ENCODE measurements around the gene DBET.
"Not testable (repeated sequence)": the region's sequence is repeated elsewhere in the genome, so short reads cannot be mapped to it uniquely, and the experiment has no call there.

DBET gene

DNA sequence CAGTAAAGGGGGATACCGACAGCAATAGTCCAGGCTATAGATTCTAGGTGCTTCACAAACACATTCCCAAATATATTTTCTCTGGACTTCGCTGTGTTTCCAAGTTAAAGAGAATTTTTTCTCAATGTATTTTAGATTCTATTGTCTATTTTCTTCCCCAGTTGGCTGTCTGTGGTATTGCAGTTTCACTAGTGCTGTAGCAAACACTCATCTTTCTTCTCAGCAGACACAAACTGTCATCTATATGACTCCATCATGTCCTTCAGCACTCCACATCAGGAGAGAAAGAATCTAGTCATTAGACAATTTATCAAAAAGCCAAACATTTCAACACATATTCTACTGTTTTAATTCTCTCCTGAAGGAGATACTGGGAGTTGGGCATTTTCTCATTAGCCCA, at the start of gene DBET:
TSS of gene DBET (plus strand) at position 161 of the 400 bp plus-strand sequence.
- DNase-seq (ENCODE audit: low read depth in 2 of 2), result not testable (repeated sequence)

DNA sequence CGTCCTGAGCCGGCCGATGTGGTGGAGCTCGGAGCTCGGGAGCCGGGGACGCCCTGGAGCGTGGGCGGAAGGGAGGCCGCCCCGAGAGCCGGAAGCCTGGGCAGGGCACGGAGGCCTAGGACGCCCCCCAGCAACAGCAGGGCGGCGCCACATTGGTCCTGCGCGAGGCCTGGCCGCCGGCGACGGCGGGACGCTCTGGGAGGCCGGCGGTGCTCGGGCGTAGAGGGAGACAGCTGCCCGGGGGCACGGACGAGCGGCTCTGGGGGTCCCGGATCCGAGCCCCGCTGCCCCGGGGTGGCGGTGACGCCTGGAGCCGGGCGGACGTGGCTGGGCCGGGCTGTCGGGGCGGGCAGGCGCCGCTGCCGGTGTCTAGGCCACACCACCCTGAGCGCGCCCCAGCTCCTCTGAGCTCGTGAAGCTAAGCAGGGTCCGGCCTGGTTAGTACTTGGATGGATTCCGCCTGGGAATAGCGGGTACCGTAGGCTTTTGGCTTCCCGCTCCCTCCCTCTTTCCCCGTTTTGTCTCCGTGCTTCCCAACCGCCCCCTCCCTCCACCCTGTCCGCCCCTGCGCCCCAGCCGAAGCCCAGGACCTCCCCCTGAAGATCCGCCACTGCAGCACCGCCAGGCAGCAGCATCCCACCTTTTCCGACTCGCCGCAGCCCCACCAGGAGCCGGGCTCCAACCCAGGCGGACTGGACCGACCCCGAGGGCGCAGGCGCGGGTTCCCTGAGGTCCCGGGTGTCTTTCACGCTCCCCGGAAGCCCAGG, 49.3 kb upstream of the DBET start:
- no peak for DNase-seq (ENCODE audit: low read depth in 2 of 2)

DNA sequence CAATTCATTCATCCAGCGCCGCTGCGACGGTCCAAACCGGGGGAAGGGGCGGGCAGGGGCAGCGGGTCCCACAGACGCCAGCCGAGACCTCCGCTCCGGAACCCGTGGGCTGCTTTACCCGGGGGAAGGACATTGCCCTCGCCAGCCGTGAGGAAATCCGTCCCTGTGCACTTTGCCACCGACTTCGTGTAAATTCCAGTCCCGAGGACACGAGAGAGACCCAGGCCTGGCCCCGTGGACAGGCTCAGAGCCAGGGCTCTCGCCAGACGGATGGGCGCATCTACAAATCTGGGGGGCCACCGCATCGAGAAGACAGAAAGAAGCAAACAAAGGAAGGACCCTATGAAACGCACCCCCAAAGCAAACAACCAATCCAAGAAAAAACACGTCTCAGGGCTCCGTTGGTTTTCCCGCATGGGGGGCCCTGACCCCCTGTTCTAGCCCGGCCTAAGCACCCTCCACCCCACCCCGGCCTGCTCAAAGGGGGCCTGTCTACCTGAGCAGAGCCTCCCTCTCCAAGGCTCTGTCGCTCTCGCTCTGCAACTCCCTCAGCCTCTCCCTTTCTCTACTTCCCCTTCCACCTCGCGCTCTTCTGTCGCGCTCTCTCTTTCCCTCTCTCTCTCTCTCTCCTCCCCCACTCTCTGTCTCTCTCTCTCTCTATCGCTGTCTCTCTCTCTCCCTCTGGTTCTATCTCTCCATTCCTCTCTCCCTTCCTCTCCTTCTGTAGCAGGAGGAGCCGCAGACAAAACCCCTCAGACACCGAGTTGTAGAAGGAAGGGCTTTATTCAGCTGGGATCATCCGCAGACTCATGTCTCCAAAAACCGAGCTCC, 48.5 kb upstream of the DBET start:
- DNase-seq (ENCODE audit: low read depth in 2 of 2), result no peak

DNA sequence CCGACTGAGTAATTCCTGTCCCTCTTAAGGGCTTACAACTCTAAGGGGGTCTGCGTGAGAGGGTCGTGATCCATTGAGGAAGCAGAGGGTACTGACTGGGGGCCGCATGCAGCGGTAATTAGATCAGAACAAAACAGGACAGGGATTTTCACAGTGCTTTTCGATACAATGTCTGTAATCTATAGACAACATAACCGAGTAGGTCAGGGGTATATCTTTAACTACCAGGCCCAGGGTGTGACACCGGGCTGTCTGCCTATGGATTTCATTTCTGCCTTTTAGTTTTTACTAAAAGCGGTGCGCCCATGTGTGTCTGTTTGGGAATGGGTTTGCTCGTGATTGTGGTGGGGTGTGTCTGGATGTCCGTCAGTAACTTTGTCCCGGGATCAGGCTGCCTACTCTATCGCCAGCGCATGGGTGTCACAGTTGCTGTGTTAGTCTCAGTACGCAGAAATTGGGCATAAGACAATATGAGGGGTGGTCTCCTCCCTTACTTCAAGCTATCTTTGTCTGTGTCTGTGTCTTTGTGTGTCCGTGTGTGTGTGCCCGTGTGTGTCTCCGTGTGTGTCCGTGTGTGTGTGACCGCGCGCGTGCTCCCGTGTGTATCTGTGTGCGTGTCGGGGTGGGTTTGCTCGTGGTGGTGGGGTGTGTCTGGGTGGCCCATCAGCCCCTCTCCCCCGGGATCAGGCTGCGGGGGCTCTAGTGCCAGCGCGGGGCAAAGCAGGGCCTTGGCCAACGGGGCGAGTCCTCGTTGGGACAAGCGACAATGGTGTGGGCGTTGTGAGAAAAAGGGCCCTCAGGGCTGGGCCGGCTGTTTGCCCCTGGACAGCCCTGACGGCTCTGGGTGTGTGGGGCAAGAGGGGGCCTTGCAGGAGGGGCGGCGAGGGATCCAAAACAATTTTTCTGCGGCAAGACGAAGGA, 47.7 kb upstream of the DBET start:
- DNase-seq (ENCODE audit: low read depth in 2 of 2), result no peak

DNA sequence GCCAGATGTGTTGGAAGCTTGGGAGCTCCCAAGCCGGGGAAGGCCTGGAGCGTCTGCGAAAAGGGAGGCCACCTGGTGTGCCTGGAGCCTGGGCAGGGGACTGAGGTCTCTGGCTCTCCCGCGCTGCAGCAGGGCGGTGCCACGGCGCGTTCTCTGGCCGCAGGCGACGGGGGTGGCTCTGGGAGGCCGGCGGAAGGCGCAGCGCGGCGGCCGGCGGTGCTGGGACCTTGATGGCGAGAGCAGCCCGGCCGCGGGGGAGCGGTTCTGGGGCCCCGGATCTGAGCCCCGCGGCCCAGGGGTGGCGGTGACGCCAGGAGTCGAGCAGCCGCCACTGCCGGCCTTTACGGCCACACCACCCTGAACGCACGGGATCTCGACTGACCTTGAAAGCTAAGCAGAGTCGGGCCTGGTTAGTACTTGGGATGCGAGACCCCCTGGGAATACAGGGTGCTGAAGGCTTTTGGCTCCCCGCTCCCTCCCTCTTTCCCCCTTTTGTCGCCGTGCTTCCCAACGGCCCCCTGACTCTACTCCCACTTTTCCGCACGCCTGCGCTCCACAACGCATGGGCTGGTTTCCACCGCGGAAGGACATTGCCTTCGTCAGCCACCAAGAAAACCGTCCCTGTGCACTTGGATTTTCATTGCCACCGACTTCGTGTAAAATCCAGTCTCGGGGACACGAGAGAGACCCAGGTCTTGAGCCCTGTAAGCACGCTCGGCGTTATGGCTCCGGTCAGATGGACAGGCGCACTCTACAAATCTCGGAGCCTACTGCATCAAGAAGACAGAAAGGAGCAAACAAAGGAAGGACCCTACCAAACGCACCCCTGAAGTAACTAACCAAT, 46.7 kb upstream of the DBET start:
- no peak for DNase-seq (ENCODE audit: low read depth in 2 of 2)

DNA sequence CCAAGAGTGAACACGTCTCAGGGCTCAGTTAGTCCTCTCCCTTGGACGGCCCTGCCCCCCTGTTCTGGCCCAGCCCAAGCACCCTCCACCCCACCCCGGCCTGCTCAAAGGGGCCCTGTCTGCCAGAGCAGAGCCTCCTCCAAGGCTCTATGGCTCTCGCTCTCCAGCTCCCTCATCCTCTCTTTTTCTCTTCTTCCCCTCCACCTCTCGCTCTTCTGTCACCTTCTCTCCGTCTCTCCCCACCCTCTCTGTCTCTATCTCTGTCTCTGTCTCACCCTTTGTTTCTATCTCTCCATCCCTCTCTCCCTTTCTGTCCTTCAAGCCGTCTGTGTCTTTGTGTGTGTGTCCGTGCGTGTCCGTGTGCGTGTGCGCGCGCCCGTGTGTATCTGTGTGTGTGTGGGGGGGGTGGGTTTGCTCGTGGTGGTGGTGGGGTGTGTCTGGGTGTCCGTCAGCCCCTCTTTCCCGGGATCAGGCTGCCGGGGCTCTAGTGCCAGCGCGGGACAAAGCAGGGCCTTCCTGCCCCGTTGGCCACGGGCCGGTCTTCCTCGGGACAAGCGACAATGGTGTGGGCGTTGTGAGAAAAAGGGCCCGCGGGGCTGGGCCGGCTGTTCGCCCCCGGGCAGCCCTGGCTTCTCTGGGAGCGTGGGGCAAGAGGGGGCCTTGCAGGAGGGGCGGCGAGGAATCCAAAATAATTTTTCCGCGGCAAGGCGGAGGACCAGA, 45.9 kb upstream of the DBET start:
- no peak for DNase-seq (ENCODE audit: low read depth in 2 of 2)

DNA sequence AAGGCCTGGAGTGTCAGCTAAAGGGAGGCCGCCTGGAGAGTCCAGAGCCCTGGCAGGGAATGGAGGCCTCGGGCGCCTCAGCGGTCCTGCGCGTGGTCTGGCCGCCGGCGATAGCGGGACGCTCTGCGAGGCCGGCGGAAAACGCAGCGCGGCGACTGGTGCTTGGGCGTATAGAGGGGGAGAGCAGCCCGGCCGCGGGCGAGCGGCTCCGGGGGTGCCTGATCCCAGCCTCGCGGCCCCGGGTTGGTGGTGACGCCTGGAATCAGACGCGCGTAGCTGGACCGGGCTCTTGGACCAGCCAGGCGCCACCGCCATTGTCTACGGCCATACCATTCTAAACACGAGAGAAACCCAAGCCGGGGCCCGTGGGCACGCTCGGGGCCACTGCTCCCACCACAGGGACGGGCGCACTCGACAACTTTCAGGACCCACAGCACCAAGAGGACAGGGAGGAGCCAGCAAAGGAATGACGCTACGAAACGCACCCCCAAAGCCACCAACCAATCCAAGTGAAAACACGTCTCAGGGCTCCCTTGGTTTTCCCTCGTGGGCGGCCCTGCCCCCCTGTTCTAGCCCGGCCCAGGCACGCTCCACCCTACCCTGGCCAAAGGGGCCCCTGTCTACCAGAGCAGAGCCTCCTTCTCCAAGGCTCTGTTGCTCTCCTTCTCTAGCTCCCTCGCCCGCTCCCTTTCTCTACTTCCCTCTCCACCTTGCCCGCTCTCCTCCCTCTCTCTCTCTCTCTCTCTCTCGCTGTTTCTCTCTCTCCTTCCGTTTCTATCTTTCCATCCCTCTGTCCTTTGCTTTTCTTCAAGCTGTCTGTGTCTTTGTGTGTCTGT, 45.1 kb upstream of the DBET start:
- no peak for DNase-seq (ENCODE audit: low read depth in 2 of 2)

DNA sequence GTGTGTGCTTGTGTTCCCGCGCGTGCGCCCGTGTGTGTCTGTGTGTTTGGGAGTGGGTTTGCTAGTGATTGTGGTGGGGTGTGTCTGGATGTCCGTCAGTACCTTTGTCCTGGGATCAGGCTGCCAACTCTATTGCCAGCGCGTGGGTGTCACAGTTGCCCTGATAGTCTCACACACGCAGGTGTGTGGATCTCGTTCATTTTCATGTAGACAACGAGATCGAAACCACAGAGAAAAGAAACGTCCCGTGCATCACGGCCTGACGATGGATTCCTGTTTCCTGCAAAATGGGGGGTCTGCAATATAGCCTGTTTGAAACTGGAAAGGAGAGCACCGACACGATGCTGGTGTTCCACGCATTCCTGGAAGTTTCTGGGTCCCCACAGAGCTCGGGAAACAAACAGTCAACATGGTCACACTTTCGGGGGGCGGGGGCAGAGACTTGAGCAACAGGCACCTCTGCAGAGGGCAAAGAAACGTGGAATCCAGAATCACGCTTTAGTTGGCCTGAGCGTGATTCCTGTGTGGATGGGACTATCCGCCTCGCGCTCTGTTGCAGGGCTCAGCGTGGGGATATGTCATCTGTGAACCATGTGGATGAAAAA, 44.3 kb upstream of the DBET start:
- not testable (repeated sequence) for DNase-seq (ENCODE audit: low read depth in 2 of 2)

DNA sequence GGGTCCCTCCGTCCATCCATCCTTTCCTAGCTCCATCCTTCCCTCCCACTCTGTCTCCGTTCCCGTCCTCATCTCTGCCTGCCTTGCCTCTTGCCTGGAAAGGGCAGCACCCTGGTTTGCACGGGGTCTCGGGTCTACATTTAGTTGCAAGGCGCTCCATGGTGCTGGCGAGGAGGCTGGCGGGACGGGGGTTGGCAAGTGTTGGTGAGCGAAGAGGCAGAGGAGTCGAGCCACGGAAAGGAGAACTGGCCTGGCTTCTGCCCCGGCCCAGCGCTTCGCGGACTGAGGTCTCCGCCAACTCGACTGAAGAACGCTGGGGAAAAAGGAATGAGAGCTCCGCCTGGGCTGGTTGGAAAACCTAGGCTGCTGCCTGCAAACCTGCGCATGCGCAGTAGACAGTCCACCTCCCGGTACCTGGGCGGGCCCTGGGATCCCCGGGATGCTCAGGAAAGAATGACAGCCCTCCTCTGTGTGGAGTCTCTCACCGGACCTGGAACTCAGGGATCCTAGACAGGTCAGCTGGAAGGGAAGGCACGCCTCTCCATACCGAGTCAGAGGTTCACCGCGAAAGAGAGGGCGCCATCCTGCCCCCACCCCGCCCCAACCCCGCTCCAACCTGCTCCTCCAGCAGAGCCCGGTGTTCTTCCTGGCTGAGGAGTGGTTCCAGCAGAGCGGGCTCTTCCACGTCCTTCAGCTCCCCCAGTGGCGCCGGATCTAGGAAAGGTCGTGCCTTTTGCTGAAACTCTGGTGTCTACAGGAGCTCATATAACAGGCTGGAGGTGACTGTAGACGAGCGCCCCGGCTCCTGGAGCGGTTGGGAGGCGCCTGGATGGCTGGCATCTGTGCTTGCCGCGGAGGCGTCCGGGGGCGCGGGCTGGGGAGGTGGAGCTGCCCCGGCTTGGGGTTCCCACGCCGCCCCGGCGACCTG, 43.2 kb upstream of the DBET start:
- no peak for DNase-seq (ENCODE audit: low read depth in 2 of 2)

DNA sequence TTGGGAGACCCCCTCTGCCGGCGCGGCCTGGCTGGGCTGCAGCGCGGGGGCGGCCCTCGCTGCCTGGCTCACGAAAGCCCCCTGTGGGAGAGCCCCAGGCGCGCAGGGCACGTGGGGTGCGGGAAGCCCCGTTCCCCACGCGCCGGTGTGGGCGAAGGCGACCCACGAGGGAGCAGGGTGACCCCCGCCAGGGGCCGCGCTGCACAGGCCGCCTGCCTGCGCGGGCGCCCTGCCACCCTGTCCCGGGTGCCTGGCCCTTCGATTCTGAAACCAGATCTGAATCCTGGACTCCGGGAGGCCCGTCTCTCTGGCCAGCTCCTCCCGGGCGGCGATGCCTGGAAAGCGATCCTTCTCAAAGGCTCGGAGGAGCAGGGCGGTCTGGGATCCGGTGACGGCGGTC, 42.3 kb upstream of the DBET start:
- not testable (repeated sequence) for DNase-seq (ENCODE audit: low read depth in 2 of 2)

DNA sequence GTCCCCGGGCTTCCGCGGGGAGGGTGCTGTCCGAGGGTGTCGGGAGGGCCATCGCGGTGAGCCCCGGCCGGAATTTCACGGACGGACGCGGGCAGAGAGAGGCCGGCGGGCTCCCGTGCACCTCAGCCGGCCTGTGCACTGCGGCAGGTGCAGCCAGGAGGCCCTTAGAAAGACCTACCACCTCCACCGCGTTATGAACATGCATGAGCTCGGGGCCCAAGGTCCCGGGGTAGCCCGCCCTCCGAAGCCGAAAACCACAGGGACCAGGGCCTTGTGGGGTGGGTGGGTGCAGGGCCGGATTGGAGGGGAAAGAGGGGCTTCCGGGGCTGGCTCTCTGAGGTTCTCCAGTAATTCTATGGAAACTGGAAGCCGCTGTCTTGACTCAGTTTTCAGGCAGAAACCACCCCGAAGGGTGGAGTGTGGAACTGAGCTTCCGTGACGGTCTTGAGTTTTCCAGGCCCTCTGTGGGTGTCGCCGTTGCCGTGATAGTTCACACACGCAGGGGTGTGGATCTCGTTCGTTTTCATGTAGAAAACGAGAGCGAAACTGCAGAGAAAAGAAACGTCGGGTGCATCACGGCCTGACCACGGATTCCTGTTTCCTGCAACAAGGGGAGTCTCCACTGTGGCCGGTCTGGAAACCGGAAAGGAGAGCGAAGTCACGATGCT, 41.6 kb upstream of the DBET start:
- DNase-seq (ENCODE audit: low read depth in 2 of 2), result not testable (repeated sequence)

DNA sequence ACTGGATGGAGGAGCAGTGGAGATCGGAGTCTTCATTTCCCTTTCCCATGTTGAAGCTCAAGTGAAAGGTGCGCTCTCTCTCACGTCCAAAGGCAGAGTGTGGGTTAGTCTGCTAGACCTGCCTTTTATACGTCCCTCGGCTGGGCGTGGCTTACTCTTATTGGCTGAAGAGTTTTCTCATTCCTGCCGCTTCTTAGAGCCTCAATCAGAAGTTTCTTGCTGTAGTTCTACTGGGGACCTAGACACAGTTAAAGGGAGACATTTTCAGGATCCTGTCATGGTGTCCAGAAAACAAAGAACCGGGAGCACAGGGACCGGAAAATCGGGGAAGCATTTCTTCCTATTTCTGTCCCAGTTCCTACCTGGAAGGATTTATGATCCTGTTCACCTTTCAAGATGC, 37.1 kb upstream of the DBET start, which contains the start of gene FRG2:
TSS of gene FRG2 (minus strand) at position 101 of the 400 bp plus-strand sequence. CDS start at position 49, 52 bp downstream.
- DNase-seq (ENCODE audit: low read depth in 2 of 2), result not testable (repeated sequence)

DNA sequence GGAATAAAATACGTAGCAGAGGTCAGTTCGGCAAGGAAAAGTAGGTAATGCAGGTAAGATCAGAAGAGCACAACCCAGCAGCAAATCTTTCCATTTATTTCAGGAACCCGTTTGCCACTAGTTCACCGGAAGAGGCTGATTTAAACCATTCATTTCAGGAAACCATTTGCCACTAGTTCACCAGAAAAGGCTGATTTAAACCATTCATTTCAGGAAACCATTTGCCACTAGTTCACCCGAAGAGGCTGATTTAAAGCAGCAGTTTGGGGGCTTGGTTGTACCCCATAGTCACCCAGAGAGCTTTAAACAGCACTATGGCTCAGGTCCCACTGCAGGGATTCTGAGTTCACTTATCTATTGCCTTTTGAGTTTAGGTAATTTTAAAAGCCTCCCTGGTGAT, 33.0 kb upstream of the DBET start:
- not testable (repeated sequence) for DNase-seq (ENCODE audit: low read depth in 2 of 2)

DNA sequence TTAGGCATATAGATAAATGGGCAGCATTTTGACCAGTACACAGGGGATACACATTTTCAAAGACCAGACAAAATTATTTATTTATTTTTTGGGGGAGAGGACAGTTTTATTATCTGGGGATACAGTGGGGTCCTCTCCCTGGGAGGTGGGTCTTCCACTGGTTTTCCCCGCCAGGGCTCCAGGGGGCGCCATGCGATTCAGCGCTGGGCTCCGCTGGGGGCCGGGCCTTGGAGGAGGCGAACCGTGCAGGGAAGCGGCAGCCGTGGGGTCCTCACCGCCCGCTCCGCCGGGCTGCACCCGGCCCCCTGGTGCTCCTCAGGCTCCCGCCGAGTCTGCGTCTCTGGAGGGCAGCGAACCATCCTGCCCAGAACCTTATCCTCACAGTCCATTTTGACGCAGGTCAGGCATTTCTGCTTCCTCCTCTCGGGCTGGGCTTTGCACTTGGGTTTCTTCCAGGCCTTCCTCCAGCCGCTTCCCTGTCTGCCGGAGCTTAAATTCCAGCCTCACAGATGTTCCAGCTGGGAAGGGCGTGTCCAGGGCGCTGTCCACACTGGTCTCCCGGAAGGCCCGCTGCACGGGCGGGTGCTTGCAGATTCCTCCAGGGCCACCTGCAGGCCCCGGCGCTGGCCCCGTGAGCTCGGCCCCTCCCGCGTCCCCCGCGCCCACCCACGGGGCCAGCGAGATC, 26.5 kb upstream of the DBET start:
- not testable (repeated sequence) for DNase-seq (ENCODE audit: low read depth in 2 of 2)

DNA sequence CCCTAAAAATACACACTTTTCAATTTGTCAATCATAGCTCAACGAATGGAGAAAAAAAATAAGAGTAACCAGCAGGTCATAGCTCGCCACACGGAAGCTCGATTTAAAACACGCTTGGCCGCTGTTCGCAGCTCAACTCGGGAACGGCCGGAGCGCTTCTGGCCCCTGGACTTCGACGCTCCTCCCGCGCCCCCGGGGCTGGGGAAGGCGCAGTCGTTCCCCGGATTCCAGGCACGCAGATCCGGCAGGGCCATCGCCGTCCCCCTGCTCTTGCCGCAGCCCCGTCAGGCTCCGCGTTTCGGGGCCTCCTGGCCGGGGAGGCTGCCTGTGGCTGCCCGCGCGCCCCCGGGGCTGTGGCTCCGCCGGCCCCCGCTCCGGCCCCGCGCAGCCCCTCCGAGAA, 23.4 kb upstream of the DBET start:
- not testable (repeated sequence) for DNase-seq (ENCODE audit: low read depth in 2 of 2)

DNA sequence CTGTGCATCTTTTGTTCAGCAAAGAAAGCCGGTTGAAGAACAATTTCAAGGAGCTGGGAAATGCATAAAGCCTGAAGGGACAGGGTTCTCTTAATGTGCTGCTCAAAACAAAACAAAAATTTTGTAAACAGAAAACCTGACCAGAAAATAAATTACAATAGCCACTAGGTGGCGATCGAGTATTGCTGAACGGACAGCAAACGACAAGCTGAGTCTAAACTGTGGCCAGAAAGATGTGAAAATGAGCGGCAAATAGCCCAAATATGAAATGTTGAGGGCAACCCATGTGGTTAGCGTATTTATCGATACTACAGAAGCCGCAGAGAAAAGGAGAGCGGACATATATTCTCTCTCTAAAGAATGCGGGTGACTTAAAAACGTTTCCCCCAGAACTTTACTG, 16.7 kb upstream of the DBET start:
- DNase-seq (ENCODE audit: low read depth in 2 of 2), result not testable (repeated sequence)

Measured in stimulated activated CD4-positive, alpha-beta T cell treated with anti-CD3 and anti-CD28 coated beads, Interleukin-1b, Interleukin-23, amount 100 ng/mL, for 4 hours (primary cell).